ENCODE measurements around the gene TNFRSF25. TPM values are rescaled to one million over a fixed set of nuclear protein-coding genes. Genes with fewer than 3 reads are reported as not detected.
"Not testable (repeated sequence)": the region's sequence is repeated elsewhere in the genome, so short reads cannot be mapped to it uniquely, and the experiment has no call there.

Gene TNFRSF25
- total RNA-seq, 1 experiment from 2014 or later: 19.5 TPM

GRCh38 chr1:6446665-6447015, 19.3 kb downstream of the TNFRSF25 start (continued):
- TF ChIP-seq NR2C2 (CRISPR knock-in tag; IDR thresholded peaks at IDR 0.05) (no peak), CTCF (IDR thresholded peaks at IDR 0.05) (no peak), FOXP4 (CRISPR knock-in tag; IDR thresholded peaks at IDR 0.05) (no peak), NFE2L1 (CRISPR knock-in tag; IDR thresholded peaks at IDR 0.05) (no peak), HMGXB4 (CRISPR knock-in tag; IDR thresholded peaks at IDR 0.05) (no peak), ELF4 (CRISPR knock-in tag; IDR thresholded peaks at IDR 0.05; ENCODE audit: low read depth) (no peak), CREB1 (CRISPR knock-in tag; IDR thresholded peaks at IDR 0.05) (no peak)

GRCh38 chr1:6445929-6446328, 20.0 kb downstream of the TNFRSF25 start:
- DNase-seq (ENCODE audit: low spot score); POLR2A ChIA-PET; H3K4me3 Mint-ChIP-seq; H3K9me3 Mint-ChIP-seq; ATAC-seq; H3K36me3 Mint-ChIP-seq; H3K27ac Mint-ChIP-seq: not testable (repeated sequence)
- CTCF ChIA-PET: interaction anchor here (0.6 to 6.4 kb wide), 12 partner anchors 7 to 196 kb away, joined by 3 to 85 read pairs (median 6); partner anchors contain the start of gene HES2
- H3K27me3 Mint-ChIP-seq (ENCODE audit: low read depth): peaks cover 15% of the 10 kb centered on the region
- peaks cover 39% of the 10 kb centered on the region for H3K4me1 Mint-ChIP-seq

GRCh38 chr1:6445062-6445763, 20.8 kb downstream of the TNFRSF25 start:
- H3K36me3 Mint-ChIP-seq: no peaks in the 10 kb centered on the region
- peaks cover 17% of the 10 kb centered on the region for H3K27me3 Mint-ChIP-seq (ENCODE audit: low read depth)
- H3K9me3 Mint-ChIP-seq: no peaks in the 10 kb centered on the region
- no peak overlapping the region for H3K4me3 Mint-ChIP-seq
- ATAC-seq (peak; percentile 14), DNase-seq (ENCODE audit: low spot score) (peak; percentile 78)
- ChIA-PET CTCF (interaction anchor here (0.6 to 5.7 kb wide), 9 partner anchors 10 to 195 kb away, joined by 3 to 71 read pairs (median 6); no protein-coding TSS in a partner anchor), POLR2A (no interaction called here)
- peaks cover 37% of the 10 kb centered on the region for H3K4me1 Mint-ChIP-seq
- peak overlapping the region; percentile 58 for H3K27ac Mint-ChIP-seq
- TF ChIP-seq ETV6 (CRISPR knock-in tag; IDR thresholded peaks at IDR 0.05) (peak; percentile 19; the same call in 1 of the 2 replicates), CTCF (IDR thresholded peaks at IDR 0.05) (peak; percentile 49; the same call in 1 of the 2 replicates), NR1H2 (CRISPR knock-in tag; IDR thresholded peaks at IDR 0.05) (no peak)

GRCh38 chr1:6444377-6444776, 21.6 kb downstream of the TNFRSF25 start:
- ATAC-seq (no peak), DNase-seq (ENCODE audit: low spot score) (no peak)
- POLR2A ChIA-PET: no interaction called here
- H3K27ac Mint-ChIP-seq: no peak overlapping the region
- peaks cover 21% of the 10 kb centered on the region for H3K27me3 Mint-ChIP-seq (ENCODE audit: low read depth)
- CTCF ChIA-PET: no interaction called here
- H3K36me3 Mint-ChIP-seq: no peaks in the 10 kb centered on the region
- peaks cover 33% of the 10 kb centered on the region for H3K4me1 Mint-ChIP-seq
- no peaks in the 10 kb centered on the region for H3K9me3 Mint-ChIP-seq
- no peak overlapping the region for H3K4me3 Mint-ChIP-seq
- no peak for TF ChIP-seq NR1H2 (CRISPR knock-in tag; IDR thresholded peaks at IDR 0.05)
- no peak for TF ChIP-seq ARID4B (CRISPR knock-in tag; IDR thresholded peaks at IDR 0.05; ENCODE audit: borderline replicate concordance)
- TF ChIP-seq SMAD3 (CRISPR knock-in tag; IDR thresholded peaks at IDR 0.05; ENCODE audit: borderline replicate concordance): no peak
- no peak for TF ChIP-seq PRRX2 (CRISPR knock-in tag; IDR thresholded peaks at IDR 0.05)
- no peak for TF ChIP-seq ESRRA (CRISPR knock-in tag; IDR thresholded peaks at IDR 0.05; ENCODE audit: borderline replicate concordance)
- TF ChIP-seq CBFB (CRISPR knock-in tag; IDR thresholded peaks at IDR 0.05; ENCODE audit: low read depth): no peak
- TF ChIP-seq ZNF121 (CRISPR knock-in tag; IDR thresholded peaks at IDR 0.05): no peak
- no peak for TF ChIP-seq HMGA2 (CRISPR knock-in tag; IDR thresholded peaks at IDR 0.05)
- TF ChIP-seq CREB1 (CRISPR knock-in tag; IDR thresholded peaks at IDR 0.05): no peak
- no peak for TF ChIP-seq ZNF317 (CRISPR knock-in tag; IDR thresholded peaks at IDR 0.05; ENCODE audit: borderline replicate concordance, low read depth)
